GM21381 (cell line): Measurements from ENCODE around the gene GRSF1.
"Not testable (repeated sequence)": the region's sequence is repeated elsewhere in the genome, so short reads cannot be mapped to it uniquely, and the experiment has no call there.

ENCODE experiments used
- ATAC-seq: cut with Tn5 transposase; IDR thresholded peaks from one replicate; pipeline ENCODE4 v1.9.1; 2021; ENCODE audit warnings: mild to moderate bottlenecking, moderate library complexity; ENCODE audit not compliant: unreplicated experiment

Gene GRSF1

GRCh38 chr4:70839589-70840093 lies at the start of gene GRSF1:
TSS of gene GRSF1 (minus strand) at chr4:70839890. CDS start at chr4:70839827, 63 bp downstream.
- peak; percentile 64 for ATAC-seq

- ATAC-seq, result no peak
Measured at GRCh38 chr4:70885174-70885573, 45.5 kb upstream of the GRSF1 start.

- no peak for ATAC-seq
Measured at GRCh38 chr4:70880739-70881138, 41.0 kb upstream of the GRSF1 start.

GRCh38 chr4:70877556-70877955 lies 37.9 kb upstream of the GRSF1 start:
- no peak for ATAC-seq

- peak; percentile 61 for ATAC-seq
Measured at GRCh38 chr4:70874268-70875156, 34.8 kb upstream of the GRSF1 start.

GRCh38 chr4:70873216-70873615 lies 33.5 kb upstream of the GRSF1 start:
- no peak for ATAC-seq

- ATAC-seq, result no peak
Measured at GRCh38 chr4:70868778-70869177, 29.1 kb upstream of the GRSF1 start.

GRCh38 chr4:70863099-70863790 lies 23.6 kb upstream of the GRSF1 start:
- no peak for ATAC-seq

- no peak for ATAC-seq
Measured at GRCh38 chr4:70859066-70859465, 19.4 kb upstream of the GRSF1 start.

GRCh38 chr4:70858454-70858853 lies 18.8 kb upstream of the GRSF1 start:
- no peak for ATAC-seq

GRCh38 chr4:70855464-70855863 lies 15.8 kb upstream of the GRSF1 start:
- no peak for ATAC-seq

- ATAC-seq, result no peak
Measured at GRCh38 chr4:70849291-70849690, 9.6 kb upstream of the GRSF1 start.

GRCh38 chr4:70844180-70844579 lies 4.5 kb upstream of the GRSF1 start:
- ATAC-seq, result peak; percentile 23

GRCh38 chr4:70842761-70843435 lies 3.2 kb upstream of the GRSF1 start:
- peak; percentile 25 for ATAC-seq

- ATAC-seq, result no peak
Measured at GRCh38 chr4:70841951-70842350, 2.3 kb upstream of the GRSF1 start.

GRCh38 chr4:70841211-70841610 lies 1.5 kb upstream of the GRSF1 start:
- no peak for ATAC-seq

GRCh38 chr4:70840631-70841030 lies 941 bp upstream of the GRSF1 start:
- ATAC-seq, result not testable (repeated sequence)

- ATAC-seq, result not testable (repeated sequence)
Measured at GRCh38 chr4:70840137-70840536, 447 bp upstream of the GRSF1 start.

- ATAC-seq, result peak; percentile 56
Measured at GRCh38 chr4:70838666-70839588, 763 bp downstream of the GRSF1 start.

- no peak for ATAC-seq
Measured at GRCh38 chr4:70838204-70838603, 1.5 kb downstream of the GRSF1 start.
